Omental fat pad (tissue), 4 donors: ENCODE data around the gene ANKRD33B. TPM values are rescaled to one million over a fixed set of nuclear protein-coding genes. Genes with fewer than 3 reads are reported as not detected.
A peak's percentile ranks its signal among the peaks of the same experiment; 100 is the strongest.

Experiments used
- ATAC-seq: fragments of 150-250 bp; one replicate; pipeline ENCODE4 v1.9.1; 2016; ENCODE audit warnings: mild to moderate bottlenecking, moderate library complexity; ENCODE audit not compliant: low FRiP score
- DNase-seq: peaks from one replicate; pipeline ENCODE4 v3.0.0-alpha.2; 2019; ENCODE audit warnings: low spot score
- total RNA-seq, 4 donors: library from RNA; depleted of rRNA; stranded (reverse); fragments of >200 nt; gene quantifications; one replicate each; pipeline ENCODE4 v1.1.0, GENCODE V29; 2016
- TF ChIP-seq, protein P1 (sequence below), 3 donors: fragments of 450-650 bp; IDR thresholded peaks; one replicate each; pipeline ENCODE4 v1.5.1; 2016 to 2017; ENCODE audit warnings: antibody characterized with exemption in 3 of 3, mild to moderate bottlenecking in 3 of 3, moderate library complexity in 2 of 3

Gene ANKRD33B
- total RNA-seq, 4 donors from 2014 or later = 6.2 to 25.5 (median 8.1) TPM

DNA sequence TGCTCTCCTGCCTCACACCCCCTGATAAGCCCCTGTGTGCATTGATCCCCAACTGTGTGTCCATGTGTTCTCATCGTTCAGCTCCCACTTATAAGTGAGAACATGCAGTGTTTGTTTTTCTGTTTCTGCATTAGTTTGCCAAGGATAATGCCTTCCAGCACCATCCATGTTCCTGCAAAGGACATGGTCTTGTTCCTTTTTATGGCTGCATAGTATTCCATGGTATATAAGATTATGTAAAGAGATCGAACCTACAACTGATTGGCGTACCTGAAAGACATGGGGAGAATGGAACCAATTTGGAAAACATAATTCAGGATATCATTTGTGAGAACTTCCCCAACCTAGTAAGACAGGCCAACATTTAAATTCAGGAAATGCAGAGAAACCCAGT, 32.4 kb downstream of the ANKRD33B start:
- TF ChIP-seq, protein P1, sequence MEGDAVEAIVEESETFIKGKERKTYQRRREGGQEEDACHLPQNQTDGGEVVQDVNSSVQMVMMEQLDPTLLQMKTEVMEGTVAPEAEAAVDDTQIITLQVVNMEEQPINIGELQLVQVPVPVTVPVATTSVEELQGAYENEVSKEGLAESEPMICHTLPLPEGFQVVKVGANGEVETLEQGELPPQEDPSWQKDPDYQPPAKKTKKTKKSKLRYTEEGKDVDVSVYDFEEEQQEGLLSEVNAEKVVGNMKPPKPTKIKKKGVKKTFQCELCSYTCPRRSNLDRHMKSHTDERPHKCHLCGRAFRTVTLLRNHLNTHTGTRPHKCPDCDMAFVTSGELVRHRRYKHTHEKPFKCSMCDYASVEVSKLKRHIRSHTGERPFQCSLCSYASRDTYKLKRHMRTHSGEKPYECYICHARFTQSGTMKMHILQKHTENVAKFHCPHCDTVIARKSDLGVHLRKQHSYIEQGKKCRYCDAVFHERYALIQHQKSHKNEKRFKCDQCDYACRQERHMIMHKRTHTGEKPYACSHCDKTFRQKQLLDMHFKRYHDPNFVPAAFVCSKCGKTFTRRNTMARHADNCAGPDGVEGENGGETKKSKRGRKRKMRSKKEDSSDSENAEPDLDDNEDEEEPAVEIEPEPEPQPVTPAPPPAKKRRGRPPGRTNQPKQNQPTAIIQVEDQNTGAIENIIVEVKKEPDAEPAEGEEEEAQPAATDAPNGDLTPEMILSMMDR (IDR thresholded peaks at IDR 0.05) = no peak
- no peak for ATAC-seq
- no peak for DNase-seq

DNA sequence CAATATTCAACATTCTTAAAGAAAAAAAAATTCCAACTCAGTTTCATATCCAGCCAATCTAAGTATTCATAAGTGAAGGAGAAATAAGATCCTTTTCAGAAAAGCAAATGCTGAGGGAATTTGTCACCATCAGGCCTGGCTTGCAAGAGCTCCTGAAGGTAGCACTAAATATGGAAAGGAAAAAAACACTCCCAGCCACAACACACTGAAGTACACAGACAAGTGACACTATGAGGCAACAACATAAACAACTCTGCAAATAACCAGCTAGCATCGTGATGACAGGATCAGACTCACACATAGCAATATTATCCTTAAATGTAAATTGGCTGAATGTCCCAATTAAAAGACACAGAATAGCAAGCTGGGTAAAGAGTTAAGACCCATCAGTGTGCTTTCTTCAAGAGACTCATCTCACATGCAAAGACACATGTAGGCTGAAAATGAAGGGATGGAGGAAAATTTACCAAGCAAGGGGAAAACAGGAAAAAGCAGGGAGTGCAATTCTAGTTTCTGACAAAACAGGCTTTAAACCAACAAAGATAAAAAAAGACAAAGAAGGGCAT, 33.1 kb downstream of the ANKRD33B start:
- ATAC-seq (no peak), DNase-seq (no peak)
- TF ChIP-seq, protein P1 (IDR thresholded peaks at IDR 0.05) = no peak

DNA sequence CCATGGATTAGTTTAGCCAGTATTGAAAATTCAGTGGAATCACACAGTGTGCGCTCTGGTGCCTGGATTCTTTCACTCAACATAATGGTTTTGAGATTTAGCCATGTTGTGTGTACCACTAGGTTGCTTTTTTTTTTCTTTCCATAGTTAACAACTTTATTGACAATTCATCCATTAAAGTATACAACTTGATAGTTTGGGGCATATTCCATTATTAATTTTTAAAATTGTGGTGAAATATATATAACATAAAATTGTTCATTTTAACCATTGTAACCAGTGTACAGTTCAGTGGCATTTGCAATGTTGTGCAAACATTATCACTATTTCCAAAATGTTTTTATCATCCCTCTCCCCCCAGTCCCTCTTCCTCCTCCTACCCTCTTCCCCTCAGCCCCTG, 35.2 kb downstream of the ANKRD33B start:
- TF ChIP-seq, protein P1 (IDR thresholded peaks at IDR 0.05) = no peak
- ATAC-seq = no peak

DNA sequence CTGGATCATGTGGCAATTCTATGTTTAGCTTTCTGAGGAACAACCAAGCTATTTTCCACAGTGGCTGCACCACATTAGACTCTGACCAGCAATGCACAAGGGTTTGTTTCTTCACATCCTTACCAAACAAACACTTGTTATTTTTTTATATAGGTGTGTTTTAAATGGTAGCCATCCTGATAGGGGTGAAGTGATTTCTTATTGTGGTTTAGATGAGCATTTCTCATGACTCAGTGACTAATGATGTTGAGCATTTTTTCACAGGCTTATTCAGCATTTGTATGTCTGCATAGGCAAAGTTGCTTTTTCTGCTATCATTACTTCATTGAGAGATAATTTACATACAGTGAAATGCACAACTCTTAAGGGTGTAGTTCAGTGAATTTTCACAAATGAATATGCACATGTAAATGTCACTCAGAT, 36.0 kb downstream of the ANKRD33B start:
- ATAC-seq (no peak), DNase-seq (no peak)
- TF ChIP-seq, protein P1 (IDR thresholded peaks at IDR 0.05) = no peak

More for the DNA sequence above, 35.2 kb downstream of the ANKRD33B start:
- no peak for DNase-seq

DNA sequence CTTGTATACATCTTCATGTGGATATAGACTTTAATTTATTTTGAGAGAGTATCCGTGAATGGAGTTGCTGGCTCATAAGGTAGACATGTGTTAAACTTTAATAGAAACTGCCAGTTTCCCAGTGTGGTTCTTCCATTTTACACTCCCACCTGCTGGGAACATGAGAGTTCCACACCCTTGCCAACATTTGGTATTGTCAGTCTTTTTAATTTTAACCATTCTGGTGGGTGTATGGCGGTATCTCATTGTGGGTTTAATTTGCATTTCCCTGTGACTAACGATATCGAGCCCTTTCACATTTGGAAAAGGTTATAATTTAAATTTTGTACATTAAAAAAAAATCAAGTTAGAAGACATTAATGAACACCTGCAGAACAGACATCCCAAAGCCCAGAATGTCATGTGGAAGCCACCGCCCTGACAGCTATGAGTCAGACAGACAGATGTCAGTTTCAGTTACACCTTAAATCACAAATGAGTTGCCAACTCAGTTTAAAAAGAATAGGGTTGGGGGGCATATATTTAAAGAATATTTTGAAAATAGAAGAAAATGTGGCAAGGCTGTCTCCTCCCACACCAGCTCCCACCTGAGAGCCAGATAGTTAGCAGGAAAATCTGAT, 36.9 kb downstream of the ANKRD33B start:
- ATAC-seq = no peak
- TF ChIP-seq, protein P1 (IDR thresholded peaks at IDR 0.05) = no peak

DNA sequence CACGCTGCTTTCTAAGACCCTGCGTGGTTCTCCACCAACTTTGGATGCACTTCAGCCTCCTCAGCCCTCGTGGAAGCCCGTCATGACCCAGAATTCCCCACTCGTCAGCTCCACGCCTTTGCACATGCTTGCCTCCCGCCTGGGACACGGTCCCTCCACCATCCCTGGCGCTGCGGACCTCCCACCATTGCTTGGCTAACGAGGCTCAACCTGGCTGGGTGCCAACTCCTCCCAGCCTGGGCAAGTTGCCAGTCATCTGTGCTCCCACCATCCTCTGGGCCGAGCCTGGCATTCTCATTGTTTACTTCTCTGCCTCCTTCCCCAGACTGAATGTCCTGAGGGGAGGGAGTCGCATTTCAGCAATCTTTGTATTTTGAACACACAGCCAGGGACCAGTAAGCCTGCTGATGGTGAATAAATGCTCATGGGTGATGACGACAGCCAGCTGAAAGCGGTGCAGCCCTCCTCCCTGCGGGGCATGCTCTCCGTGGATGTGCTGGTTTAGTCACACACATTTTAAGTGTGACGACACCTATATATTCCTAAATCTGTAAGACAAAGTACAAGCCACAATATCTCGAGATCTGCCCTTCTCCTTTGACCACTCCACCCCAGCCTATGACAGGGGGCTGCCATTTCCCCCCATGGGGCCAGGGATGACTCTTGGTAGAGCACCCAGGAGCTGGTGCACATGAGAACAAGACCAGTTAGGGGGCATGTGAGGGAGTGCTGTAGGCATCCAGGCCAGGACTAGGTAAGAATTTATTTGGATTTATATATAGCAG, 37.6 kb downstream of the ANKRD33B start:
- peak; percentile 53 for DNase-seq
- TF ChIP-seq, protein P1 (IDR thresholded peaks at IDR 0.05) = no peak
- peak; percentile 88 for ATAC-seq

More for the DNA sequence above, 36.9 kb downstream of the ANKRD33B start:
- no peak for DNase-seq
